ENCODE data around the gene PLA2G10.

- no peak for TF ChIP-seq CTCF (IDR thresholded peaks at IDR 0.05)
- TF ChIP-seq ZFX (IDR thresholded peaks at IDR 0.05; ENCODE audit: borderline replicate concordance), result no peak
Observed at GRCh38 chr16:14650629-14651028, 43.5 kb downstream of the PLA2G10 start.
